Pons (tissue), 1 donor: Measurements from ENCODE around the gene CCL15.

ENCODE experiments used
- DNase-seq: peaks from one replicate; pipeline ENCODE4 v3.0.0-alpha.2; 2016; ENCODE audit warnings: low spot score

The CCL15 gene

GRCh38 chr17:35991075-35991474 is 10.3 kb downstream of the CCL15 start:
- DNase-seq, result no peak

- no peak for DNase-seq
These were observed 13.2 kb downstream of the CCL15 start for GRCh38 chr17:35988164-35988563.

GRCh38 chr17:35986643-35987042 is 14.7 kb downstream of the CCL15 start, which contains the start of gene CCL14:
Gene CCL14, minus strand, starts transcription at chr17:35986729. Its CDS starts 80 bp downstream, at chr17:35986649.
- no peak for DNase-seq

GRCh38 chr17:35984140-35984539 is 17.2 kb downstream of the CCL15 start:
- DNase-seq, result no peak

- no peak for DNase-seq
These were observed 18.8 kb downstream of the CCL15 start for GRCh38 chr17:35982409-35983191.

GRCh38 chr17:35981908-35982330 is 19.4 kb downstream of the CCL15 start:
- no peak for DNase-seq

- no peak for DNase-seq
These were observed 20.1 kb downstream of the CCL15 start, which contains the start of gene CCL16 for GRCh38 chr17:35981246-35981645. Gene CCL16, minus strand, starts transcription at chr17:35981497. Its CDS starts 77 bp downstream, at chr17:35981420.

- DNase-seq, result no peak
These were observed 23.0 kb downstream of the CCL15 start for GRCh38 chr17:35978346-35978745.

- DNase-seq, result no peak
These were observed 23.8 kb downstream of the CCL15 start for GRCh38 chr17:35977509-35977908.

GRCh38 chr17:35973333-35974260 is 27.8 kb downstream of the CCL15 start:
- no peak for DNase-seq

GRCh38 chr17:35972945-35973332 is 28.4 kb downstream of the CCL15 start:
- DNase-seq, result no peak

- DNase-seq, result no peak
These were observed 28.8 kb downstream of the CCL15 start for GRCh38 chr17:35972535-35972934.

GRCh38 chr17:35972066-35972465 is 29.3 kb downstream of the CCL15 start:
- DNase-seq, result no peak

- DNase-seq, result peak; percentile 87
These were observed 31.6 kb downstream of the CCL15 start for GRCh38 chr17:35969558-35970380.

- DNase-seq, result no peak
These were observed 32.8 kb downstream of the CCL15 start for GRCh38 chr17:35968520-35969054.

- DNase-seq, result no peak
These were observed 36.1 kb downstream of the CCL15 start for GRCh38 chr17:35965272-35965671.

GRCh38 chr17:35963663-35964062 is 37.7 kb downstream of the CCL15 start:
- DNase-seq, result no peak

GRCh38 chr17:35953720-35954119 is 47.6 kb downstream of the CCL15 start:
- no peak for DNase-seq

GRCh38 chr17:35949401-35949800 is 52.0 kb downstream of the CCL15 start:
- no peak for DNase-seq

- no peak for DNase-seq
These were observed 53.3 kb downstream of the CCL15 start for GRCh38 chr17:35948092-35948491.
